Tibial nerve (tissue), 4 donors: ENCODE results near the gene CCDC13.

Experiments used
- CTCF ChIP-seq, 5 experiments: fragments of 200-600 bp in 3 of 5; fragments of 450-650 bp in 2 of 5; sonication (generic) in 3 of 5; IDR thresholded peaks; one replicate each; pipeline ENCODE4 v1.5.1; 2016 to 2019; ENCODE audit warnings: antibody characterized with exemption in 5 of 5, mild to moderate bottlenecking in 3 of 5, moderate library complexity in 2 of 5
- EP300 ChIP-seq, 2 donors: sonication (generic); formaldehyde crosslinking; IDR thresholded peaks; one replicate each; pipeline ENCODE4 v1.6.1; 2017; ENCODE audit warnings: antibody characterized with exemption in 2 of 2, mild to moderate bottlenecking in 1 of 2
- POLR2A ChIP-seq, 2 donors: fragments of 450-650 bp; IDR thresholded peaks; one replicate each; pipeline ENCODE4 v1.6.1; 2017; ENCODE audit warnings: antibody characterized with exemption in 2 of 2, mild to moderate bottlenecking in 2 of 2, moderate library complexity in 2 of 2

- no peak for TF ChIP-seq CTCF (IDR thresholded peaks at IDR 0.05)
- TF ChIP-seq POLR2A (IDR thresholded peaks at IDR 0.05), result no peak
- no peak for TF ChIP-seq EP300 (IDR thresholded peaks at IDR 0.05)
Measured at GRCh38 chr3:42725454-42725853, 47.6 kb downstream of the CCDC13 start.
